GM23338 (cell line): ENCODE data around the gene GAK. TPM values are rescaled to one million over a fixed set of nuclear protein-coding genes. Genes with fewer than 3 reads are reported as not detected.

ENCODE experiments used
- ATAC-seq: fragments of 200-7000 bp; cut with Tn5 transposase; 3 replicates; pipeline ENCODE4 v1.9.1; 2020
- DNase-seq: peaks from one replicate; pipeline ENCODE4 v3.0.0-alpha.2; 2015; ENCODE audit warnings: low spot score
- H2AFZ ChIP-seq: fragments of 200-600 bp; sonication (generic); 2 replicates; pipeline ENCODE4 v1.8.0; 2016; ENCODE audit warnings: antibody characterized with exemption, mild to moderate bottlenecking, moderate library complexity
- H3F3A ChIP-seq: fragments of 200-600 bp; sonication (generic); replicated peaks from 2 replicates; pipeline ENCODE4 v1.8.0; 2017; ENCODE audit warnings: antibody characterized with exemption, mixed run types, low read depth
- H3K27ac ChIP-seq: fragments of 200-600 bp; sonication (generic); 2 replicates; pipeline ENCODE4 v1.6.1; 2016; ENCODE audit warnings: low read depth
- H3K27me3 ChIP-seq: fragments of 200-600 bp; sonication (generic); 2 replicates; pipeline ENCODE4 v1.8.0; 2016; ENCODE audit warnings: mild to moderate bottlenecking, mixed run types, moderate library complexity; ENCODE audit not compliant: insufficient read depth
- H3K36me3 ChIP-seq: fragments of 200-600 bp; sonication (generic); 2 replicates; pipeline ENCODE4 v1.8.0; 2016; ENCODE audit warnings: mild to moderate bottlenecking; ENCODE audit not compliant: insufficient read depth
- H3K4me1 ChIP-seq: fragments of 200-600 bp; sonication (generic); 2 replicates; pipeline ENCODE4 v1.8.0; 2016; ENCODE audit warnings: mild to moderate bottlenecking, moderate library complexity; ENCODE audit not compliant: insufficient read depth
- H3K4me2 ChIP-seq: fragments of 200-600 bp; sonication (generic); 2 replicates; pipeline ENCODE4 v1.7.1; 2017; ENCODE audit warnings: mixed run types
- H3K4me3 ChIP-seq: fragments of 200-600 bp; sonication (generic); 2 replicates; pipeline ENCODE4 v1.6.1; 2016; ENCODE audit warnings: mixed run types
- H3K79me2 ChIP-seq: fragments of 200-600 bp; sonication (generic); replicated peaks from 2 replicates; pipeline ENCODE4 v1.8.0; 2017; ENCODE audit warnings: mild to moderate bottlenecking; ENCODE audit not compliant: insufficient read depth
- H3K9me2 ChIP-seq: fragments of 200-600 bp; sonication (generic); 2 replicates; pipeline ENCODE4 v1.8.0; 2017; ENCODE audit not compliant: insufficient read depth
- H4K20me1 ChIP-seq: fragments of 200-600 bp; sonication (generic); replicated peaks from 2 replicates; pipeline ENCODE4 v1.8.0; 2017; ENCODE audit warnings: mild to moderate bottlenecking; ENCODE audit not compliant: insufficient read depth
- H3K27ac Mint-ChIP-seq: 2 replicates; pipeline ENCODE4 v1.8.0; 2020; ENCODE audit warnings: inconsistent platforms, mild to moderate bottlenecking, moderate library complexity, mixed read lengths
- H3K27me3 Mint-ChIP-seq: 3 replicates; pipeline ENCODE4 v1.8.0; 2022; ENCODE audit warnings: low read depth, mild to moderate bottlenecking, moderate library complexity, mixed read lengths, inconsistent platforms; ENCODE audit not compliant: insufficient read depth, poor library complexity
- H3K36me3 Mint-ChIP-seq: 3 replicates; pipeline ENCODE4 v1.8.0; 2021; ENCODE audit warnings: low read depth, mild to moderate bottlenecking, inconsistent platforms, moderate library complexity, mixed read lengths
- H3K4me1 Mint-ChIP-seq: 3 replicates; pipeline ENCODE4 v1.8.0; 2020; ENCODE audit warnings: mild to moderate bottlenecking, inconsistent platforms, mixed read lengths
- H3K4me3 Mint-ChIP-seq: 3 replicates; pipeline ENCODE4 v1.8.0; 2021; ENCODE audit warnings: moderate library complexity, mild to moderate bottlenecking, inconsistent platforms, mixed read lengths
- H3K9me3 Mint-ChIP-seq: 3 replicates; pipeline ENCODE4 v1.8.0; 2020; ENCODE audit warnings: moderate library complexity, mild to moderate bottlenecking, inconsistent platforms, mixed read lengths
- CREB1 ChIP-seq: fragments of 250-450 bp; sonication (Bioruptor Pico); IDR thresholded peaks from 2 replicates; pipeline ENCODE4 v1.5.0; 2020; ENCODE audit warnings: low read depth, mild to moderate bottlenecking, moderate library complexity
- CTCF ChIP-seq, 2 experiments: fragments of 200-600 bp in 1 of 2; sonication (generic) in 1 of 2; conservative IDR thresholded peaks; 2 replicates each; pipeline versions ENCODE4 v1.5.1 to v1.6.1; 2016 to 2017; ENCODE audit warnings: antibody characterized with exemption in 2 of 2, low read depth in 2 of 2, mild to moderate bottlenecking in 2 of 2, moderate library complexity in 1 of 2
- EZH2 ChIP-seq: fragments of 200-600 bp; sonication (generic); IDR thresholded peaks from one replicate; pipeline ENCODE4 v1.8.0; 2017; ENCODE audit warnings: antibody characterized with exemption, mild to moderate bottlenecking, low read depth; ENCODE audit not compliant: unreplicated experiment
- EZH2phosphoT487 ChIP-seq: fragments of 200-600 bp; sonication (generic); IDR thresholded peaks from one replicate; pipeline ENCODE4 v1.8.1; 2018; ENCODE audit warnings: antibody characterized with exemption; ENCODE audit not compliant: unreplicated experiment
- JUNB ChIP-seq: IDR thresholded peaks from one replicate; pipeline ENCODE4 v1.6.1; 2016; ENCODE audit warnings: antibody characterized with exemption; ENCODE audit not compliant: unreplicated experiment
- NANOG ChIP-seq: IDR thresholded peaks from 2 replicates; pipeline ENCODE4 v1.6.1; 2016; ENCODE audit warnings: antibody characterized with exemption, borderline replicate concordance
- ZNF331 ChIP-seq: fragments of 250-450 bp; sonication (Bioruptor Pico); IDR thresholded peaks from 2 replicates; pipeline ENCODE4 v1.5.0; 2020; ENCODE audit warnings: low read depth, mild to moderate bottlenecking, moderate library complexity
- polyA plus RNA-seq: library from polyadenylated mRNA; unstranded; fragments of >200 nt; fragmentation: Nextera tagmentation; extraction: Ambion mirVana; gene quantifications from 2 replicates; pipeline ENCODE4 v1.2.1, GENCODE V29; 2016
- total RNA-seq: library from RNA; depleted of rRNA; stranded (reverse); fragments of >200 nt; shearing (Covaris generic); gene quantifications from 2 replicates; pipeline ENCODE4 v1.2.3, GENCODE V29; 2014
- TF ChIP-seq, protein P1 (sequence below): IDR thresholded peaks from 2 replicates; pipeline ENCODE4 v1.6.1; 2016; ENCODE audit warnings: antibody characterized with exemption

The GAK gene
- total and polyA plus RNA-seq, 2 experiments from 2014 or later: 48.5 to 124 TPM

- H3K79me2 ChIP-seq: no peaks in the 10 kb centered on the region
- no peak overlapping the region for H3K4me3 ChIP-seq
- Mint-ChIP-seq H3K36me3 (no peaks in the 10 kb centered on the region; the same call in 2 of the 3 replicates), H3K27ac (no peak overlapping the region), H3K4me1 (peaks cover 5% of the 10 kb centered on the region; the same call in 1 of the 3 replicates), H3K27me3 (peaks cover 39% of the 10 kb centered on the region), H3K4me3 (no peak overlapping the region), H3K9me3 (no peaks in the 10 kb centered on the region; the same call in 2 of the 3 replicates)
- ATAC-seq (no peak), DNase-seq (no peak)
- no peaks in the 10 kb centered on the region for H3K36me3 ChIP-seq
- no peak overlapping the region for H2AFZ ChIP-seq
- no peak overlapping the region for H3K4me2 ChIP-seq
- no peaks in the 10 kb centered on the region for H3K9me2 ChIP-seq
- H4K20me1 ChIP-seq: no peaks in the 10 kb centered on the region
- H3K27ac ChIP-seq: no peak overlapping the region
- H3F3A ChIP-seq: no peaks in the 10 kb centered on the region
- peaks cover 37% of the 10 kb centered on the region for H3K27me3 ChIP-seq
- H3K4me1 ChIP-seq: no peaks in the 10 kb centered on the region
- TF ChIP-seq ZNF331: no peak
Measured at GRCh38 chr4:829291-829690, 102.8 kb downstream of the GAK start.

DNA sequence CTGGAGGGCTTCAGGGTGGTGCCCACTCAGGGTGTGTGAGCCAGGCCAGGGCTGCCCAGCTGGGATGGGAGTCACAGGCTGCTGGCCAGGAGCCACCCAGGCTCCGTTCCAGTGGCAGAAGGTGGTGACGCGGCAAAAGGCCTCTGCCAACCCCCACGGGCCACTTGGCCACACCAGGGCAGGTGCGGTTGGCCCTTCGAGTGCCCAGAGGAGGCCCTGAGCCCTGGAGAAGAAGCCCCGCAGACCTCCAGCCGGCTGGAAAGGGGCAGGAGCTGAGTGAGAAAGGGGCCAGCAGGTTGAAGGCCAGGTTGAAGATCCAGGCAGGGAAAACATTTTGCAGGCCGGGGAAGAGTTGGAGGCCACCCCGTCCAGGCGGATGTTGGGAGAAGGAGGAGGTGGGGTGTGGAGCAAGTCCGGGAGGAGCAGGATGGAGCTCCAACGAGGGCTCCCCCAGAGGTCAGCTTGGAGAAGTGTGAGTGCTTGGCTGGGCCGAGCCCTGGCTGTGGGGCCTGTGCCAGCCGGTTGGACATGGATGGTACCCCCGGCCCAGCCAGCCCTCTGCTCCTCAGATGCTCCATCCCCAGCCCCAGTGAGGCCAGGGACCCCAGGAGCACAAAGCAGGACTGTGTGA lies 103.4 kb downstream of the GAK start:
- Histone ChIP-seq H3K27ac (no peak overlapping the region), H3F3A (no peaks in the 10 kb centered on the region), H3K36me3 (no peaks in the 10 kb centered on the region), H3K9me2 (no peaks in the 10 kb centered on the region), H4K20me1 (no peaks in the 10 kb centered on the region), H3K4me1 (no peaks in the 10 kb centered on the region), H3K4me2 (no peak overlapping the region), H3K4me3 (no peak overlapping the region), H2AFZ (no peak overlapping the region), H3K79me2 (no peaks in the 10 kb centered on the region), H3K27me3 (peaks cover 42% of the 10 kb centered on the region)
- H3K27me3 Mint-ChIP-seq: peaks cover 45% of the 10 kb centered on the region
- no peak for TF ChIP-seq ZNF331
- no peak for TF ChIP-seq EZH2
- peak in 1 of 2 experiments; percentile 36; a peak in 2 of 4 replicates for TF ChIP-seq CTCF (conservative IDR thresholded peaks at IDR 0.05; ENCODE audit: low read depth in 2 of 2)
- TF ChIP-seq JUNB: no peak
- peaks cover 5% of the 10 kb centered on the region; the same call in 1 of the 3 replicates for H3K4me1 Mint-ChIP-seq
- no peak overlapping the region for H3K4me3 Mint-ChIP-seq
- peak; percentile 61 for ATAC-seq
- no peaks in the 10 kb centered on the region; the same call in 2 of the 3 replicates for H3K9me3 Mint-ChIP-seq
- H3K36me3 Mint-ChIP-seq: no peaks in the 10 kb centered on the region; the same call in 2 of the 3 replicates
- H3K27ac Mint-ChIP-seq: no peak overlapping the region
- peak; percentile 71 for DNase-seq

DNA sequence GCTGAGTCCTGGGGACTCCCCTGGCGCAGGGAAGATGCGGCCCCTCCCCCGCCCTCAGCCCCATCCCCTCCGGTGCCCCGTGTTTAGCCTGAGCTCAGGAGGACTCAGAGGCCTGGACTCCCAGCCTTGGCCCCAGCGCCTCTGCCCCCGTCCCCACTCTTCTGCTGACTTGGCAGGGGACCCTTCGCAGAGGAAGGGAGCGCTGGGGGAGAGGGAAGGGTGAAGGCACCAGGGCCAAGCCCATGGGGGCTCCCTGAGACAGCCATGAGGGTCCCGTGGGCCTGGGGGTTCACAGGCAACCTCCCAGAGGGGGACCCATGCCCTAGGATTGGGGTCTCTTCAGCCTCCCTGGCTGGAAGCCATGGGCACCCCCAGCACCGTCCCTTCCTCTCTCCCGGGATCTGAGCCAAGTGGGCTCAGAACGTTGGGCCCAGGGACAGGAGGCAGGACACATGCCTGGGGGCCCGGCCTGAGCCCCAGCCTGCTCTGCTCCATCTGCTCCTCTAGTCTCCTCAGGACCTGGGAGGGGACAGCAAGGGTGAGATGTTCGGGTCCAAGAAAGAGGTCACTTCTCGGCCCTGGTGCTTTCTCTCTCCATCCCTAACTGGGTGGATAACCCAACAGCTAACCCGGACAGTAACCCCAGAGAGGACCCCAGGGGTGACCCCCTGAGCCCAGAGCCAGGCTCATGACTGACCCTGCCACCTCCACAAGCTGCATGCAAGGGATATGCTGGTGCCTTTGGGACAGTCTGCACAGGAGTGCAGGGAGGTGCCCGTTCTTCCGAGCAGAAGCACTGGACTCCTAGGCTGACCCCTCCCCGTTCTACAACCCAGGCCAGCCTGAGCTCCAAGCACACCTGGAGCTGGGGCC lies 104.7 kb downstream of the GAK start:
- Histone ChIP-seq H3K4me3 (peak overlapping the region; percentile 61; the same call in 1 of the 2 replicates), H3K36me3 (no peaks in the 10 kb centered on the region), H3K27me3 (peaks cover 55% of the 10 kb centered on the region), H3K79me2 (no peaks in the 10 kb centered on the region), H2AFZ (no peak overlapping the region), H3K9me2 (no peaks in the 10 kb centered on the region), H3K27ac (no peak overlapping the region), H3K4me1 (no peaks in the 10 kb centered on the region), H4K20me1 (no peaks in the 10 kb centered on the region), H3K4me2 (peak overlapping the region; percentile 78; the same call in 1 of the 2 replicates), H3F3A (no peaks in the 10 kb centered on the region)
- Mint-ChIP-seq H3K9me3 (no peaks in the 10 kb centered on the region; the same call in 2 of the 3 replicates), H3K27ac (no peak overlapping the region), H3K36me3 (no peaks in the 10 kb centered on the region; the same call in 2 of the 3 replicates), H3K27me3 (peaks cover 58% of the 10 kb centered on the region), H3K4me3 (peak overlapping the region; percentile 48; the same call in 2 of the 3 replicates), H3K4me1 (peaks cover 5% of the 10 kb centered on the region; the same call in 1 of the 3 replicates)
- ATAC-seq (peak; percentile 23), DNase-seq (peak; percentile 35)
- TF ChIP-seq CTCF (conservative IDR thresholded peaks at IDR 0.05; ENCODE audit: low read depth in 2 of 2) (no peak), EZH2phosphoT487 (no peak), CREB1 (CRISPR knock-in tag) (no peak), JUNB (no peak), NANOG (no peak)
- TF ChIP-seq, protein P1, sequence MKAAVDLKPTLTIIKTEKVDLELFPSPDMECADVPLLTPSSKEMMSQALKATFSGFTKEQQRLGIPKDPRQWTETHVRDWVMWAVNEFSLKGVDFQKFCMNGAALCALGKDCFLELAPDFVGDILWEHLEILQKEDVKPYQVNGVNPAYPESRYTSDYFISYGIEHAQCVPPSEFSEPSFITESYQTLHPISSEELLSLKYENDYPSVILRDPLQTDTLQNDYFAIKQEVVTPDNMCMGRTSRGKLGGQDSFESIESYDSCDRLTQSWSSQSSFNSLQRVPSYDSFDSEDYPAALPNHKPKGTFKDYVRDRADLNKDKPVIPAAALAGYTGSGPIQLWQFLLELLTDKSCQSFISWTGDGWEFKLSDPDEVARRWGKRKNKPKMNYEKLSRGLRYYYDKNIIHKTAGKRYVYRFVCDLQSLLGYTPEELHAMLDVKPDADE: no peak
